ENCODE results near the gene NTNG2. TPM values are rescaled to one million over a fixed set of nuclear protein-coding genes. Genes with fewer than 3 reads are reported as not detected.

Gene NTNG2
- total and polyA plus RNA-seq, 3 experiments from 2014 or later: 1.3 to 3.6 (median 2.0) TPM

DNA sequence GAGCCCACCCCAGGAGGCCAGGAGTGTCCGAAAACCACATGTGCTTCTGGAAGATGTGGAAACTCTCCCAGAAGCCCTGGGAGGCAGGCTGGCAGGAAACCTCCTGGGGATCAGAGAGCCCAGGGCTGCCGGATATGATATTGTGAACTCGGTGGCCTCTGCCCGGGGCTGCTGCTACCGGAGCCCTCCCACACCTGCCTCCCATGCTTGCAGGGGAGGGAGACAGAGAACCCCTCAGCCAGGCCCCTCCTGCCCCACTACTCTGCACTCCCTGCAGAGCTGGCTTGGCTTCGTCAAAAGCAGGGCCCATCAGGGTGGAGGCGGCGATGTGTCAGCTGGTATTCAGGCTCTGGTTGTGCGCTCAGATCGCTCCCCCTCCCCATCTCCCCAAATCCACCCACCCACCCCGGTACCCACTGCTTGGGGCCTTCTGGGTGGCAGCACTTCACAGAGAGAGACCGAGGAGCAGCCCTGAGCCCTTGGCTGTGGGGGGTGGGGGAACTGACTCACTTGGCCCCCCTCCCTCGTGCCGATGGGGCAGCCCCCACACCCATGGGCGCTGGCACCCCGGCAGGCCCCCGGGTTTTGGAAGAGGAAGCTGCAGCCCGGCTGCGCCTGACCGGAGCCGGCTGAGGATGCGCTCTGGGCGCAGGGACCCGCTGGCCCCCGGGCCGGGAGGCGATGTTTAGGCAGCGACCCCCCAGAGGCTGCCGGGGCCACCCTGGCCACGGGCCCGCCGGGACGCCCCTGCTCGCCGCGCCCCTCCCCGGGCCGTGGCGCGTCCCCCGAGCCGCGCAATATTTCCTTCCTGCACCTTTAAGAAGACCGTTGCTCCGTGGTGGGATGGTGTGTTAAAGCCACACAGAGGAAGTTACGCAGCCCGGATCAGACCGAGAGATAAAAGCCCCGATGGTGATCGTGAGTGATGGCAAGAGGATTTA is 786 bp upstream of the NTNG2 start:
- peaks cover 19 to 43% of the 10 kb centered on the region in 2 donors for H3K27me3 Mint-ChIP-seq
- peak overlapping the region; percentile 89 to 99 (median 96) for H3K4me3 Mint-ChIP-seq
- peaks cover 0 to 1% (median 0%) of the 10 kb centered on the region in 5 donors for H3K9me3 Mint-ChIP-seq
- peak overlapping the region; percentile 38 to 96 (median 86) for H3K27ac Mint-ChIP-seq
- ChIA-PET CTCF (no interaction called here), POLR2A (no interaction called here)
- Histone ChIP-seq H3K4me1 (ENCODE audit: insufficient read depth, low read length) (peaks cover 12% of the 10 kb centered on the region), H3K4me3 (ENCODE audit: low read length) (peak overlapping the region; percentile 61), H3K36me3 (ENCODE audit: insufficient read depth, low read length) (no peaks in the 10 kb centered on the region), H3K27me3 (ENCODE audit: insufficient read depth, low read length, poor library complexity, severe bottlenecking) (peaks cover 15% of the 10 kb centered on the region), H3K9me3 (ENCODE audit: low read length) (no peaks in the 10 kb centered on the region), H3K27ac (ENCODE audit: low read depth, low read length) (no peak overlapping the region)
- H3K4me1 Mint-ChIP-seq: peaks cover 12 to 20% (median 16%) of the 10 kb centered on the region in 3 donors
- H3K36me3 Mint-ChIP-seq: peaks cover 0 to 4% (median 3%) of the 10 kb centered on the region in 3 donors
- DNase-seq: peak; percentile 43 to 80 (median 44)

GRCh38 chr9:132162764-132163456 is 1.1 kb downstream of the NTNG2 start:
- no peaks in the 10 kb centered on the region for H3K36me3 ChIP-seq (ENCODE audit: insufficient read depth, low read length)
- ChIA-PET POLR2A (no interaction called here), CTCF (interaction anchor here (1.0 to 1.2 kb wide), 2 partner anchors 73 kb away, joined by 4 to 6 read pairs; no protein-coding TSS in a partner anchor)
- Mint-ChIP-seq H3K9me3 (peaks cover 0 to 1% (median 0%) of the 10 kb centered on the region in 5 donors), H3K4me3 (peak overlapping the region; percentile 94 to 97 (median 95)), H3K4me1 (peaks cover 12 to 20% (median 16%) of the 10 kb centered on the region in 3 donors), H3K27ac (peak overlapping the region in 1 of 8 donors; percentile 63), H3K36me3 (peaks cover 3 to 4% (median 4%) of the 10 kb centered on the region in 3 donors), H3K27me3 (peaks cover 23 to 58% of the 10 kb centered on the region in 2 donors)
- H3K4me3 ChIP-seq (ENCODE audit: low read length): peak overlapping the region; percentile 60
- peaks cover 15% of the 10 kb centered on the region for H3K27me3 ChIP-seq (ENCODE audit: insufficient read depth, low read length, poor library complexity, severe bottlenecking)
- DNase-seq: no peak
- no peak overlapping the region for H3K27ac ChIP-seq (ENCODE audit: low read depth, low read length)
- H3K4me1 ChIP-seq (ENCODE audit: insufficient read depth, low read length): peaks cover 12% of the 10 kb centered on the region
- H3K9me3 ChIP-seq (ENCODE audit: low read length): no peaks in the 10 kb centered on the region

GRCh38 chr9:132163457-132163875 is 1.6 kb downstream of the NTNG2 start:
- POLR2A ChIA-PET: no interaction called here
- H3K27me3 ChIP-seq (ENCODE audit: insufficient read depth, low read length, poor library complexity, severe bottlenecking): peaks cover 15% of the 10 kb centered on the region
- H3K36me3 Mint-ChIP-seq: peaks cover 3 to 4% (median 4%) of the 10 kb centered on the region in 3 donors
- H3K9me3 Mint-ChIP-seq: peaks cover 0 to 1% (median 0%) of the 10 kb centered on the region in 5 donors
- H3K27ac ChIP-seq (ENCODE audit: low read depth, low read length): no peak overlapping the region
- H3K9me3 ChIP-seq (ENCODE audit: low read length): no peaks in the 10 kb centered on the region
- no peak overlapping the region for H3K4me3 ChIP-seq (ENCODE audit: low read length)
- peak overlapping the region in 6 of 7 donors; percentile 56 to 88 (median 74) for H3K4me3 Mint-ChIP-seq
- DNase-seq: no peak
- peaks cover 12% of the 10 kb centered on the region for H3K4me1 ChIP-seq (ENCODE audit: insufficient read depth, low read length)
- CTCF ChIA-PET: interaction anchor here (1.2 to 1.4 kb wide), 2 partner anchors 73 to 77 kb away, joined by 5 to 6 read pairs; no protein-coding TSS in a partner anchor
- H3K36me3 ChIP-seq (ENCODE audit: insufficient read depth, low read length): no peaks in the 10 kb centered on the region
- peaks cover 23 to 53% of the 10 kb centered on the region in 2 donors for H3K27me3 Mint-ChIP-seq
- H3K27ac Mint-ChIP-seq: no peak overlapping the region
- peaks cover 12 to 20% (median 16%) of the 10 kb centered on the region in 3 donors for H3K4me1 Mint-ChIP-seq

DNA sequence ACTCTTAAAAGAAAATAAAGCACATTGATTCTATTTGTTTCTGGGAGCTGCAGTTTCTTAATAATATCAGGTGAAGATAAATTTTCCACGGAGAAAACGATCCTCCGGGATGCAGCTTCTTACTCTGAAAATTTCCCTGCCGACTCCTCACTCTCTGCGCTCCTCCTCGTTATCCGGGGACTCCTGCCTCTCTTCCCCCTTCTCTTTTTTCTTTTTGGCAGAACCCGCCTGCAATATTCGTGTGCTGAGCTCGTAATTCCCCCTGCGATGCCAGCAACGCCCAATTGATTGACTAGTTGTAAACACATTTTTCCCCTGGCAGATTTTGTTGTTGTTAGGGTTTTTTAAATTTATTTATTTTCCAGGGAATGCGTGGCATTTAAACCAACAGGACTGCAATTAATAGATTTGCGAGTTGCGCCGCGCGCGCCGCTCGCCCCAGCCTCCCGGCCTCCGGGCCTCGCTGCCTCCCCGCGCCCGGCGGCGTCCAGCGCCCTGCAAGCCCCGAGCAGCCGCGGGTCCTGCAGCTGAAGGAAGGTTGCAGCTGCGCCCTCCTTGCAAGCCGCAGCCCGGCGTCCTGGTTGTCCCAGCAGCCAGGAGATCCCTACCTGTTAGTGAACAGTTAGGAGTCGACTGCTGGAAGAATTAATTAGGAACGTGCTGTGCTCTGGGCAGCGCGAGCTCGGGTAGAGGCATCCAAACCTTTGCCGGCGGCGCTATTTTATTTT is 2.2 kb downstream of the NTNG2 start:
- H3K4me1 ChIP-seq (ENCODE audit: insufficient read depth, low read length): peaks cover 12% of the 10 kb centered on the region
- H3K27ac ChIP-seq (ENCODE audit: low read depth, low read length): no peak overlapping the region
- Mint-ChIP-seq H3K4me1 (peaks cover 12 to 20% (median 16%) of the 10 kb centered on the region in 3 donors), H3K27ac (peak overlapping the region in 3 of 8 donors; percentile 23 to 85 (median 77)), H3K4me3 (peak overlapping the region in 6 of 7 donors; percentile 56 to 88 (median 74)), H3K9me3 (peaks cover 0 to 1% (median 0%) of the 10 kb centered on the region in 5 donors), H3K36me3 (peaks cover 3 to 4% (median 4%) of the 10 kb centered on the region in 3 donors), H3K27me3 (peaks cover 23 to 52% of the 10 kb centered on the region in 2 donors)
- POLR2A ChIA-PET: interaction anchor here (0.7 kb wide), 1 partner anchor 501 kb away, joined by 3 read pairs; no protein-coding TSS in a partner anchor
- DNase-seq: no peak
- H3K36me3 ChIP-seq (ENCODE audit: insufficient read depth, low read length): no peaks in the 10 kb centered on the region
- H3K9me3 ChIP-seq (ENCODE audit: low read length): no peaks in the 10 kb centered on the region
- CTCF ChIA-PET: interaction anchor here (1.2 to 1.4 kb wide), 2 partner anchors 72 to 77 kb away, joined by 5 to 6 read pairs; no protein-coding TSS in a partner anchor
- H3K27me3 ChIP-seq (ENCODE audit: insufficient read depth, low read length, poor library complexity, severe bottlenecking): peaks cover 15% of the 10 kb centered on the region
- no peak overlapping the region for H3K4me3 ChIP-seq (ENCODE audit: low read length)

DNA sequence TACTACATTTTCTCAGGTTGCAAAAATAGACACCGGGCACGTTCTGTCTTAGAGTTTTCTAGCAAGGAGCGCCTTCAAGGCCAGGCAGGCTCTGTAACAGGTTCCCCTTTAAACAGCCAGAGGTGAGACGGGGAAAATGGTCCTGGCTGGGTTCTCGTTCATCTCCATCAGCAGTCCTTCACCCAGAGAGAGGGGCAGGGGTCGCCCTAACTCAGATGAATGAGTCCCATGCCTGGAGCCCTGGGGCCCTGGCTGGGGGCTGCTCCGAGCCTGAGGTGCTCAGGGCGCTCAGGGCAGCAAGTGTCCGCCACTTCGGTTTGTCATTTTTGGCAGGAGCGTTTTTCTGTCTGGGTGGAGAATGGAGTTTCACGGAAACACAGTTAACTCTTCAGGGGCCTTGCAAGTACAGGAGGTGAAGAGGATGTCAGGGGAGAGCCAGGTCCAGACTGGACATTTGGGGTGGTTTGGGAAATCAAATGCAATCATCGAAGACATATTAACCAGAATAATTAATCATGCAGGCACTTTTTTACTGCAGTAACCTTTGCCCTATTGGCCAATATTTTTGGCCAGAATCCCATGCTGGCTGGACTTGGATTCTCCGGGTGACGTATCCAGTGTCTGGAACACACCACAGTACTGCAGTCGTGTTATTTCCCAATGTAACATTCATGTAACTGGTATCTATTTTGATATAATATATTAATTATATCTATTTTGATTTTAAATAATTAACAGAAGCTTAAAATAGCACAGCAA is 2.9 kb downstream of the NTNG2 start:
- H3K9me3 Mint-ChIP-seq: peaks cover 0 to 1% (median 0%) of the 10 kb centered on the region in 5 donors
- no peak for DNase-seq
- peak overlapping the region in 2 of 8 donors; percentile 23 to 34 for H3K27ac Mint-ChIP-seq
- H3K27me3 Mint-ChIP-seq: peaks cover 25 to 54% of the 10 kb centered on the region in 2 donors
- peak overlapping the region in 3 of 7 donors; percentile 19 to 76 (median 36) for H3K4me3 Mint-ChIP-seq
- H3K4me1 Mint-ChIP-seq: peaks cover 12 to 20% (median 19%) of the 10 kb centered on the region in 3 donors
- no peaks in the 10 kb centered on the region for H3K36me3 ChIP-seq (ENCODE audit: insufficient read depth, low read length)
- ChIA-PET CTCF (interaction anchor here (1.4 kb wide), 1 partner anchor 76 kb away, joined by 5 read pairs; no protein-coding TSS in a partner anchor), POLR2A (interaction anchor here (0.7 kb wide), 1 partner anchor 500 kb away, joined by 3 read pairs; no protein-coding TSS in a partner anchor)
- peaks cover 15% of the 10 kb centered on the region for H3K27me3 ChIP-seq (ENCODE audit: insufficient read depth, low read length, poor library complexity, severe bottlenecking)
- no peak overlapping the region for H3K27ac ChIP-seq (ENCODE audit: low read depth, low read length)
- no peaks in the 10 kb centered on the region for H3K9me3 ChIP-seq (ENCODE audit: low read length)
- H3K4me3 ChIP-seq (ENCODE audit: low read length): no peak overlapping the region
- peaks cover 12% of the 10 kb centered on the region for H3K4me1 ChIP-seq (ENCODE audit: insufficient read depth, low read length)
- H3K36me3 Mint-ChIP-seq: peaks cover 3 to 4% (median 4%) of the 10 kb centered on the region in 3 donors

DNA sequence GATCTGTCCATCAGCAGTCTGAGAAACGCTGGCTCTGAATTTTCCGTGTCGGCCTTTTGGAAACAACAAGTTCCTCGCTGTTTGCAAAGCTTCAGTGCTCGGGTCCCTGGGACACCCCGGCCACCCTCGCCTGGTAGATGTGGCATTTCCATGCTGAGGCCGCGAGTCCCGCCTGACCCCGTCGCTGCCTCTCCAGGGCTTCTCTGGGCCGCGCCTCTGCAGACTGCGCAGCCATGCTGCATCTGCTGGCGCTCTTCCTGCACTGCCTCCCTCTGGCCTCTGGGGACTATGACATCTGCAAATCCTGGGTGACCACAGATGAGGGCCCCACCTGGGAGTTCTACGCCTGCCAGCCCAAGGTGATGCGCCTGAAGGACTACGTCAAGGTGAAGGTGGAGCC is 4.7 kb downstream of the NTNG2 start:
- Histone ChIP-seq H3K9me3 (ENCODE audit: low read length) (no peaks in the 10 kb centered on the region), H3K36me3 (ENCODE audit: insufficient read depth, low read length) (no peaks in the 10 kb centered on the region), H3K4me3 (ENCODE audit: low read length) (no peak overlapping the region), H3K27ac (ENCODE audit: low read depth, low read length) (no peak overlapping the region), H3K27me3 (ENCODE audit: insufficient read depth, low read length, poor library complexity, severe bottlenecking) (peaks cover 15% of the 10 kb centered on the region), H3K4me1 (ENCODE audit: insufficient read depth, low read length) (peaks cover 6% of the 10 kb centered on the region)
- Mint-ChIP-seq H3K27me3 (peaks cover 21 to 52% of the 10 kb centered on the region in 2 donors), H3K9me3 (peaks cover 0 to 1% (median 0%) of the 10 kb centered on the region in 5 donors), H3K4me3 (peak overlapping the region in 1 of 7 donors; percentile 42), H3K4me1 (peaks cover 7 to 15% (median 11%) of the 10 kb centered on the region in 3 donors), H3K27ac (no peak overlapping the region), H3K36me3 (peaks cover 1 to 4% (median 2%) of the 10 kb centered on the region in 3 donors)
- CTCF ChIA-PET: interaction anchor here (1.3 to 1.5 kb wide), 4 partner anchors 70 to 404 kb away, joined by 3 to 5 read pairs (median 5); no protein-coding TSS in a partner anchor
- DNase-seq: no peak
- POLR2A ChIA-PET: no interaction called here
